CD4-positive, alpha-beta memory T cell (primary cell): Measurements from ENCODE around the gene PLXNA2. TPM values are rescaled to one million over a fixed set of nuclear protein-coding genes. Genes with fewer than 3 reads are reported as not detected.

ENCODE experiments used
- CTCF ChIA-PET: fragments of 350-600 bp; sonication (Branson Sonifier 250); formaldehyde crosslinking; loops from one replicate; lab custom pipeline; 2021; ENCODE audit warnings: inconsistent platforms; ENCODE audit not compliant: partially characterized antibody; lab: Charles Lee
- POLR2A ChIA-PET: fragments of 350-600 bp; sonication (Branson Sonifier 250); formaldehyde crosslinking; loops from one replicate; lab custom pipeline; 2021; ENCODE audit not compliant: partially characterized antibody; lab: Charles Lee
- DNase-seq, 5 donors: peaks; one replicate each; pipeline versions ENCODE4 v3.0.0 to v3.0.0-alpha.2; 2020 to 2022; ENCODE audit warnings: mixed read lengths in 1 of 5
- H3K27ac ChIP-seq: one replicate; pipeline ENCODE4 v1.7.0; 2013; ENCODE audit warnings: low read depth, low read length
- H3K27me3 ChIP-seq: 2 replicates; pipeline ENCODE4 v1.7.0; 2013; ENCODE audit warnings: mild to moderate bottlenecking, low read length, moderate library complexity; ENCODE audit not compliant: insufficient read depth
- H3K36me3 ChIP-seq: 2 replicates; pipeline ENCODE4 v1.7.0; 2013; ENCODE audit warnings: mild to moderate bottlenecking, low read length, moderate library complexity; ENCODE audit not compliant: insufficient read depth
- H3K4me1 ChIP-seq: 2 replicates; pipeline ENCODE4 v1.7.0; 2013; ENCODE audit warnings: mild to moderate bottlenecking, low read length, moderate library complexity; ENCODE audit not compliant: insufficient read depth
- H3K4me3 ChIP-seq, 2 donors: one replicate each; pipeline ENCODE4 v1.7.0; 2013; ENCODE audit warnings: low read length in 2 of 2, mild to moderate bottlenecking in 1 of 2
- H3K9me3 ChIP-seq, 2 donors: one replicate each; pipeline ENCODE4 v1.7.0; 2013; ENCODE audit warnings: low read length in 2 of 2, control low read depth in 1 of 2; ENCODE audit not compliant: control insufficient read depth in 1 of 2
- H3K27ac Mint-ChIP-seq, 7 donors: one replicate each; pipeline ENCODE4 v1.8.0; 2020 to 2021; ENCODE audit warnings: mixed read lengths in 7 of 7, mild to moderate bottlenecking in 6 of 7, inconsistent platforms in 3 of 7, moderate library complexity in 3 of 7
- H3K27me3 Mint-ChIP-seq, 2 donors: one replicate each; pipeline ENCODE4 v1.8.0; 2020 to 2021; ENCODE audit warnings: mixed read lengths in 2 of 2
- H3K36me3 Mint-ChIP-seq, 2 donors: one replicate each; pipeline ENCODE4 v1.8.0; 2020 to 2021; ENCODE audit warnings: mixed read lengths in 2 of 2, inconsistent platforms in 1 of 2, mild to moderate bottlenecking in 1 of 2
- H3K4me1 Mint-ChIP-seq, 4 donors: one replicate each; pipeline ENCODE4 v1.8.0; 2020 to 2021; ENCODE audit warnings: mixed read lengths in 4 of 4, mild to moderate bottlenecking in 1 of 4
- H3K4me3 Mint-ChIP-seq, 8 donors: one replicate each; pipeline ENCODE4 v1.8.0; 2020 to 2021; ENCODE audit warnings: mixed read lengths in 8 of 8, mild to moderate bottlenecking in 7 of 8, moderate library complexity in 6 of 8, inconsistent platforms in 3 of 8
- H3K9me3 Mint-ChIP-seq, 8 donors: one replicate each; pipeline ENCODE4 v1.8.0; 2020 to 2021; ENCODE audit warnings: mixed read lengths in 8 of 8, mild to moderate bottlenecking in 5 of 8, inconsistent platforms in 3 of 8, moderate library complexity in 1 of 8
- intact Hi-C: fragments of 100-400 bp; cut with micrococcal nuclease; formaldehyde crosslinking; loops from one replicate; pipeline ENCODE4 v1.15.1; 2023
- polyA plus RNA-seq, 2 donors: library from polyadenylated mRNA; unstranded; fragments of 300-500 nt; fragmentation: Illumina TruSeq; gene quantifications; one replicate each; pipeline ENCODE4 v1.2.3, GENCODE V29; 2021
- total RNA-seq, 2 experiments: library from RNA; stranded (reverse); gene quantifications; one replicate each; pipeline ENCODE4 v1.2.3, GENCODE V29; 2021

PLXNA2 gene
- total and polyA plus RNA-seq, 4 experiments from 2014 or later = 0.10 to 4.0 (median 1.8) TPM

DNA sequence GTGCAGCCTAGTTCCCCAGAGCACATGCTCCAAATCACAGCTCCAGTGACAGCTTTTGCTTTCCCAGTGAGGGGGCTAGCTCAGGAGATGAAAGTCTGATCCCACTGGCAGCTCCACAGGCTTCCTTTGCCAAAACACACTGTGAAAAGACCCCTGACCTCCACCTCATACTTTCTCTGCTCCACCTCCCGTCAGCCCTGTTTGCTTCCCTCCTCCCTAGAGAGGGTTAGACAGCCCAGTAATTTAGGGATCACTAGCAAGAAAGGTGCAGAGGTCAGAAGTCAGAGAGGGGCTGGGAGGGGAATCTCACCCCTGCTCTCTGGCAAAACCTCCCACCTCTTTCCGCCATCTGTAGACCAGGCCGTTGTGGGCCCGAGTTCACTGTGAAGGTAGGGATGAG lies 62.8 kb downstream of the PLXNA2 start:
- H3K4me3 Mint-ChIP-seq = no peak overlapping the region
- intact Hi-C loops = no loop called here
- no peaks in the 10 kb centered on the region for H3K9me3 Mint-ChIP-seq
- H3K4me3 ChIP-seq = no peak overlapping the region
- H3K9me3 ChIP-seq = no peaks in the 10 kb centered on the region
- H3K4me1 ChIP-seq = no peaks in the 10 kb centered on the region
- no peak overlapping the region for H3K27ac ChIP-seq
- no peaks in the 10 kb centered on the region for H3K27me3 ChIP-seq
- no peaks in the 10 kb centered on the region for H3K4me1 Mint-ChIP-seq
- no peaks in the 10 kb centered on the region for H3K36me3 ChIP-seq
- POLR2A ChIA-PET = no interaction called here
- peaks cover 5 to 11% of the 10 kb centered on the region in 2 donors for H3K27me3 Mint-ChIP-seq
- H3K36me3 Mint-ChIP-seq = no peaks in the 10 kb centered on the region
- no peak overlapping the region for H3K27ac Mint-ChIP-seq
- CTCF ChIA-PET = interaction anchor here (1.3 kb wide), 1 partner anchor 41 kb away, joined by 3 read pairs; no protein-coding TSS in a partner anchor
- DNase-seq = no peak

DNA sequence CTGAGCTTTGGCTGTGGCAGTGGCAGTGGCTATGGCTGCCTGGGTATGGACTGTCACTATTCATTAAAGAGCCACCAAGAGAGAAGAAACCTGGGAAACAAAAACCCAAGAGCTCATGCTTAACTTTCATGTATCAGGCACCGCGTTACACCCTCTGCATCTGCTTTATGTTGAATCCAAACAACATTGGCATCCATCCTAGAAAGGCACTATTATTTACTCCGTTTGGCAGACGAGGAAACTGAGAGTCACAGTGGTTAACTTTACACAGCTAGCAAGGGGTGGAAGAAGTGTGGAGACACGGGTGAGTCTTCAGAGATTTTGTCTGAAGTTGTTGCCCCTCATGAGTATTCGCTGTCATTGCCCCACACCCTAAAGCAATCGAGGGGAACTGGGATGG lies 63.8 kb downstream of the PLXNA2 start:
- Mint-ChIP-seq H3K9me3 (no peaks in the 10 kb centered on the region), H3K4me1 (no peaks in the 10 kb centered on the region), H3K27ac (no peak overlapping the region), H3K4me3 (no peak overlapping the region), H3K27me3 (peaks cover 4 to 8% of the 10 kb centered on the region in 2 donors), H3K36me3 (no peaks in the 10 kb centered on the region)
- intact Hi-C loops = no loop called here
- CTCF ChIA-PET = no interaction called here
- Histone ChIP-seq H3K27ac (no peak overlapping the region), H3K4me3 (no peak overlapping the region), H3K27me3 (no peaks in the 10 kb centered on the region), H3K9me3 (no peaks in the 10 kb centered on the region), H3K36me3 (no peaks in the 10 kb centered on the region), H3K4me1 (no peaks in the 10 kb centered on the region)
- POLR2A ChIA-PET = no interaction called here
- DNase-seq = no peak

DNA sequence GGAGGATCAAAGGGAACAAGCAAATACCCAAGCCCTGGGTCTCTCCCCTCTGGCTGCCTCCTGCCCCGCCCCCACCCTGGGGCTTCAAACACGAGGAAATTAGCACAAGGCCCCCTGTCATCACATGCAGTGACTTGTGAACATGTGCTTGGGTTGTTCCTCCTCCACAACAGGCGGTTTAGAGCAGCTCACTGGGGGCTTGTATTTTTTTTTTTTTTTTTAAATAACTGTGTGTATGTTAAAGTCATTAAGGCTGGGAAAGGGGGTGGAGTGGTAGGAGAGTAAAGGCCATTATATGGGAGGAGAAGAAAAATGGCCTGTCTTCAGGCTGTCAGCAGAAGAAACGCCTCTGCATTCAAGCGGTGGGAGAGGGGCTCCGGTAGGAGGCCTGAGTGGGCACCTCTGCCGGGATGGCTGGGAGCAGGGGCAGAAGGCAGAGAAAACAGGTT lies 64.2 kb downstream of the PLXNA2 start:
- intact Hi-C loops = no loop called here
- Histone ChIP-seq H3K4me3 (no peak overlapping the region), H3K27me3 (no peaks in the 10 kb centered on the region), H3K36me3 (no peaks in the 10 kb centered on the region), H3K9me3 (no peaks in the 10 kb centered on the region), H3K4me1 (no peaks in the 10 kb centered on the region), H3K27ac (no peak overlapping the region)
- H3K4me3 Mint-ChIP-seq = no peak overlapping the region
- DNase-seq = no peak
- peaks cover 4 to 8% of the 10 kb centered on the region in 2 donors for H3K27me3 Mint-ChIP-seq
- no peaks in the 10 kb centered on the region for H3K4me1 Mint-ChIP-seq
- ChIA-PET POLR2A (no interaction called here), CTCF (no interaction called here)
- no peaks in the 10 kb centered on the region for H3K9me3 Mint-ChIP-seq
- no peak overlapping the region for H3K27ac Mint-ChIP-seq
- no peaks in the 10 kb centered on the region for H3K36me3 Mint-ChIP-seq

DNA sequence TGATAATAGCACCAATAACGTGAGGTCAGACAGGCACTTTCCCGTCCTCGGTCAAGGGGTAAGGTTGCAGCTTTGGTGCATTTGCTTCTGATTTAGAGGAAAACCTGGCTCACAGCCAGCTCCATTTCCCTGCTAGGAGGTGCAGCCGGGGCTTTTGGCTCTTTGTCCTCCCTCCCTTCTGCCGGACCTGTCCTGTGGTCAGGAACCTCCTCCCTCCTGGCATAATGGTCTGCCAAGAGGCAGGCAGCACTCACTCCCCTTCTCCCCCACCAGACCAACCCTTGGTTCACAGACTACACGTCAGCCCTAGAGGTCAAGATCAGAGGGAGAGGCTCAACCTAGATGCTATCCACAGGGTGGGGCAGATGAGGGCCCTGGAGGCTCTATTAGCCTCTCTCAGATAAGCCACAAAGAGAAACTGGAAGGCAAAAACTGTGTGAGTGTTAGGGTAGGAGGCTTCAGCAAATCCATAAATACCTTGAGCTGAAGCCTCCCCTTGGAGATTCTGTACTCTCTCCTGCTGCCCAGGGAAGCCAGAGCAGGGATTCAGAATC lies 64.8 kb downstream of the PLXNA2 start:
- no peak for DNase-seq
- H3K4me3 Mint-ChIP-seq = no peak overlapping the region
- no peaks in the 10 kb centered on the region for H3K9me3 Mint-ChIP-seq
- no peak overlapping the region for H3K27ac ChIP-seq
- no peaks in the 10 kb centered on the region for H3K4me1 ChIP-seq
- H3K9me3 ChIP-seq = no peaks in the 10 kb centered on the region
- ChIA-PET CTCF (no interaction called here), POLR2A (no interaction called here)
- no peaks in the 10 kb centered on the region for H3K36me3 ChIP-seq
- intact Hi-C loops = no loop called here
- H3K4me3 ChIP-seq = no peak overlapping the region
- peaks cover 2 to 5% of the 10 kb centered on the region in 2 donors for H3K27me3 Mint-ChIP-seq
- no peaks in the 10 kb centered on the region for H3K27me3 ChIP-seq
- H3K36me3 Mint-ChIP-seq = no peaks in the 10 kb centered on the region
- H3K27ac Mint-ChIP-seq = no peak overlapping the region
- H3K4me1 Mint-ChIP-seq = no peaks in the 10 kb centered on the region

DNA sequence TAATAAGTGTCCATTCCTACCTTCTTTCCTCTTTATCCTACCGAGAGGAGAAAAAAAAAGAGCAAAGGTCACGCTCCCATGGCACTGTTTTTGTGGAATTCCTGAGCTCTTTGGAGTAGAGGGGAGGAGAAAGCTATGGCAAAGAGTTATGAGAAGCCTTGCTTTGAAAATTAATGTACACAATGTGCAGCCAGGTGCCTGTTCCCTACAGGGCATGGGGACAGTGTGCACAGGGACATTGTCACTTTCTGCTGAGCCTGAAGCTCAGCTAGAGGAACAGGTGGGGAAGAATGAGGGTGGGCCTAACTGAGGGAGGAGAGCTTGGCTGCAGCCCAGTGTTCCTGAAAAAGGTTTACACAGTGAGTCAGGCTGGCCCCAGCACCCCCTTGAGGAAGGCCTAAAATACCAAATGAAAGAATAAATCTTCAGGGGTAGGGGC lies 66.1 kb downstream of the PLXNA2 start:
- intact Hi-C loops = no loop called here
- Histone ChIP-seq H3K27ac (no peak overlapping the region), H3K4me1 (no peaks in the 10 kb centered on the region), H3K27me3 (no peaks in the 10 kb centered on the region), H3K4me3 (no peak overlapping the region), H3K9me3 (no peaks in the 10 kb centered on the region), H3K36me3 (no peaks in the 10 kb centered on the region)
- Mint-ChIP-seq H3K9me3 (no peaks in the 10 kb centered on the region), H3K4me1 (no peaks in the 10 kb centered on the region), H3K36me3 (no peaks in the 10 kb centered on the region), H3K27ac (no peak overlapping the region), H3K27me3 (peaks cover 2 to 7% of the 10 kb centered on the region in 2 donors), H3K4me3 (no peak overlapping the region)
- ChIA-PET CTCF (no interaction called here), POLR2A (no interaction called here)
- DNase-seq = no peak

DNA sequence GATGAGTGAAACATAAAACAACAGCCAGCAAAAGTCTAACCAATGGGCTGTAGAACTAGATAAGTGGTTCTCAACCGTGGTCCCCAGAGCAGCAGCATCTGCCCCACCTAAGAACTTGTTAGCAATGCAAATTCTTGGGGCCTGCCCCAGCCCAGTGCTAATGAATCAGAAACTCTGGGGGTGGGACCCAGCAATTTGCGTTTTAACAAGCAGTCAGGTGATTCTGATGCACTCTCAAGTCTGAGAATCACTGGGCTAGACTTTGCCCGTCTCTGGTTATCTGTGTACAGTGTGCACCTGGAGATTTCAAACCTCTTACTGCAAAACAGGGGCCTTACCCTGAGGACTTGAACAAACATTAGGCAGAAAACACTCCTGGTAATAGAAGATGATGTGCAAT lies 66.5 kb downstream of the PLXNA2 start:
- Mint-ChIP-seq H3K4me3 (no peak overlapping the region), H3K9me3 (no peaks in the 10 kb centered on the region), H3K4me1 (no peaks in the 10 kb centered on the region), H3K27me3 (peaks cover 2 to 7% of the 10 kb centered on the region in 2 donors), H3K27ac (no peak overlapping the region), H3K36me3 (no peaks in the 10 kb centered on the region)
- intact Hi-C loops = no loop called here
- no peaks in the 10 kb centered on the region for H3K36me3 ChIP-seq
- ChIA-PET POLR2A (no interaction called here), CTCF (no interaction called here)
- H3K4me1 ChIP-seq = no peaks in the 10 kb centered on the region
- no peaks in the 10 kb centered on the region for H3K9me3 ChIP-seq
- H3K27me3 ChIP-seq = no peaks in the 10 kb centered on the region
- no peak overlapping the region for H3K4me3 ChIP-seq
- no peak overlapping the region for H3K27ac ChIP-seq
- no peak for DNase-seq

DNA sequence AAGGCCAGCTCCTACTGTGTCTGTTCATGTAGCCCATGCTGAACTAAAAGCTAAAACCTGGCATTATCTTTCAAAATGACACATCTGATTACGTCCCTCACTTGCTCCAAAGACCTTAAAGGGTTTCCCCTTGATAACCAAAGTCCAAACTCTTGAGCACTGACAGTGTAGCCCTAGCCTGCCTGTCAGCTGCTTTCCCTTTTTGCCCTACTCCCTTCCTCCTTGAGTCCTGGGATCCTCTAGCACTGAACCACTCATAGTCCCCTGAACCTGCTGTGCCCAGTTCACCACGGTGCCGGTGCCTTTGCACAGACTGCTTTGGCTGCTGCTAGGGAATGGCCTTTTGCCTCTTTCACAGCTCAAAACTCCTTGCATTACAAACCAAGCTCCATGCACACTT lies 67.5 kb downstream of the PLXNA2 start:
- Mint-ChIP-seq H3K36me3 (no peaks in the 10 kb centered on the region), H3K4me1 (no peaks in the 10 kb centered on the region), H3K27me3 (peaks cover 1 to 6% of the 10 kb centered on the region in 2 donors), H3K4me3 (no peak overlapping the region), H3K9me3 (no peaks in the 10 kb centered on the region), H3K27ac (no peak overlapping the region)
- no peaks in the 10 kb centered on the region for H3K36me3 ChIP-seq
- H3K27ac ChIP-seq = no peak overlapping the region
- H3K4me3 ChIP-seq = no peak overlapping the region
- H3K27me3 ChIP-seq = no peaks in the 10 kb centered on the region
- no peaks in the 10 kb centered on the region for H3K4me1 ChIP-seq
- ChIA-PET POLR2A (no interaction called here), CTCF (no interaction called here)
- H3K9me3 ChIP-seq = no peaks in the 10 kb centered on the region
- intact Hi-C loops = no loop called here
- DNase-seq = no peak

DNA sequence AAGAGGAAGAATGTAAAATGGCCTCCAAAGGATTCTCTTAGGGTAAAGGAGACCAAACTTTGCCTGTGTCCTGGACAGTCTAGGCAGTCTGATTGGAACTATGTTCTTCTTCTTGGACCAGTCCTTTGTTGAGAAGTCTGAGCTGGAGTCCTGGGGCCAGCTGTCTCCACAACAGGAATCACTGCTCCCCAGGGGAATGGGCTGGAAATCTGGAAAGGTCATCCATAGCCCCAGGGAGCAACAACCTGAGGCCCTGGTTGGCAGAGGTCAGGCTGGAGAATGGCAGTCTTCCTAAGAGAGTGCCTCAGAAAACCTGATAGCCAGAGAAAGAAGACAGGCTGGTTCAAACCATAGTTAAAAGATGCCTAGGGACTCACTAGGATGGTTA lies 68.7 kb downstream of the PLXNA2 start:
- peaks cover 4 to 6% of the 10 kb centered on the region in 2 donors for H3K27me3 Mint-ChIP-seq
- no peaks in the 10 kb centered on the region for H3K4me1 ChIP-seq
- H3K4me1 Mint-ChIP-seq = no peaks in the 10 kb centered on the region
- H3K4me3 ChIP-seq = no peak overlapping the region
- H3K27ac Mint-ChIP-seq = no peak overlapping the region
- ChIA-PET CTCF (no interaction called here), POLR2A (no interaction called here)
- H3K27me3 ChIP-seq = no peaks in the 10 kb centered on the region
- H3K27ac ChIP-seq = no peak overlapping the region
- DNase-seq = no peak
- H3K4me3 Mint-ChIP-seq = no peak overlapping the region
- no peaks in the 10 kb centered on the region for H3K9me3 Mint-ChIP-seq
- no peaks in the 10 kb centered on the region for H3K36me3 Mint-ChIP-seq
- H3K9me3 ChIP-seq = no peaks in the 10 kb centered on the region
- intact Hi-C loops = no loop called here
- H3K36me3 ChIP-seq = no peaks in the 10 kb centered on the region
